ENCODE measurements around the gene SLCO3A1. TPM values are rescaled to one million over a fixed set of nuclear protein-coding genes. Genes with fewer than 3 reads are reported as not detected.

SLCO3A1 gene
- total RNA-seq, 1 donor from 2014 or later, result 6.3 TPM

GRCh38 chr15:91895051-91895450 lies 41.5 kb downstream of the SLCO3A1 start:
- no peaks in the 10 kb centered on the region for H3K27me3 Mint-ChIP-seq (ENCODE audit: low read depth)
- H3K27ac Mint-ChIP-seq (ENCODE audit: unreplicated experiment), result no peak overlapping the region

DNA sequence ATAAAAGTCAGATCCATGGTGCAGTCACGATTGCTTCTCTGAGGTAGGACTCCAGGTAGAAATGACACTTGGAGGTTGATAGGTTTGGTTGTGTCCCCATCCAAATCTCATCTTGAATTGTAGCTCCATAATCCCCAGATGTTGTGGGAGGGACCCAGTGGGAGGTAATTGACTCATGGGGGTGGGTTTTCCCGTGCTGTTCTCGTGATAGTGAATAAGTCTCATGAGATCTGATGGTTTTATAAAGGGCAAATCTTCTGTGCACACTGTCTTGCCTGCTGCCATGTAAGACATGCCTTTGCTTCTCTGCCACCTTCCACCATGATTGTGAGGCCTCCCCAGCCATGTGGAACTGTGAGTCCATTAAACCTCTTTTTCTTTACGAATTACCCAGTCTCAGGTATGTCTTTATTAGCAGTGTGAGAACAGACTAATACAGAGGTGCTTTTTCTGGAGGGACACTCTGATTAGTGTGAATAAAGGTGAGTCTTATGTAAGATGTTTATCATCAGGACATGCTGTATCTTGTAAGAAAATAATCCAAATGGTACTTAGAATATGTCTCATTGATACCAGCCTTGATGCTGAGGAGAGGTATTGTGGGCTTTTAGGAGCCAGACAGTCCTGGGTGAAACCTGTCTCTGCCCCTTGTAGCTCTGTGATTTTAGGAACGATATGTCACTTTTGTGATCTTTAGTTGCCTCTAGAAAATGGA lies 43.0 kb downstream of the SLCO3A1 start:
- DNase-seq (ENCODE audit: low read depth, low spot score), result no peak
- Mint-ChIP-seq H3K36me3 (ENCODE audit: low read depth) (no peaks in the 10 kb centered on the region), H3K4me3 (no peak overlapping the region), H3K27ac (ENCODE audit: unreplicated experiment) (no peak overlapping the region), H3K4me1 (peaks cover 4% of the 10 kb centered on the region), H3K9me3 (peaks cover 10% of the 10 kb centered on the region), H3K27me3 (ENCODE audit: low read depth) (no peaks in the 10 kb centered on the region)
- no peak for TF ChIP-seq CTCF (conservative IDR thresholded peaks at IDR 0.05)

More at GRCh38 chr15:91895051-91895450, 41.5 kb downstream of the SLCO3A1 start:
- Mint-ChIP-seq H3K9me3 (peaks cover 5% of the 10 kb centered on the region), H3K36me3 (ENCODE audit: low read depth) (no peaks in the 10 kb centered on the region), H3K4me3 (no peak overlapping the region), H3K4me1 (peaks cover 4% of the 10 kb centered on the region)
- DNase-seq (ENCODE audit: low read depth, low spot score), result no peak
- TF ChIP-seq CTCF (conservative IDR thresholded peaks at IDR 0.05), result no peak

DNA sequence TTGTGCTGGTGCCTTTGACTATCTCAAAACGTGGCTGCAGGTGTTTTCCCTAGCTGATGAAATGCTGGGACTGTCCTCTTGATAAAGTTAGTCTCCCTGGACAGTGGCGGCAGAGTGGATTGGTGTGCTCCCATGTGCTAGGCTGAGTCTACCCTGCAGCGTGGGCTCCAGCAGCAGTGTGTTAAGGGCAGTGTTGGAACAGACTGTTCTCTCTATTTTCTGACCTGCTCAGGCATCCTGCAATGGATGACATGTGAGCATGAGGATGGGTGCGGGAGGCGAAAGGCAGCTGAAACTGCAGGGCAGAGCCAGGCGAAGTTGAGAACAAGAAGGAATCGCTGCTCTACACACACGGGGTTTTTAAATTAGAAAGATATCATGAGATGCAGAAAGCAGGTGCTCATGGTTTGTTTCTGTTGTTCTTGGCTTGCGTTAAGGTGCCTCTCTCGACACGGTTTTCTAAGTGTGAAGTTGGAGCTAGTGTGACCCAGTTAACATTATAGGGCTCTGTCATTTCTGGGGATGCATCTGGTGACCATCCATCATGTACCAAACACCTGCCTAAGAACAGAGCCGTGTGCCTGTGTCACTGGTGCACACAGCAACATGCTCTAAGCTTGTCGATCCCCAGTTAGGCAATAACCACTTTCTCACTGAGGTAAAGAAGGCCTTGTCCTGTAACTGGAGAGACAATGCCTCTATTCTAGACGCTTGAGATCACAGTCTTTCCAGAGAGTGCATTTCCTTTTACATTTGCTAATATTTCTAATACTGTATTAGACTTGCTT lies 44.3 kb downstream of the SLCO3A1 start:
- Mint-ChIP-seq H3K4me1 (peaks cover 4% of the 10 kb centered on the region), H3K27me3 (ENCODE audit: low read depth) (no peaks in the 10 kb centered on the region), H3K27ac (ENCODE audit: unreplicated experiment) (no peak overlapping the region), H3K9me3 (peaks cover 14% of the 10 kb centered on the region), H3K36me3 (ENCODE audit: low read depth) (no peaks in the 10 kb centered on the region), H3K4me3 (no peak overlapping the region)
- no peak for DNase-seq (ENCODE audit: low read depth, low spot score)
- no peak for TF ChIP-seq CTCF (conservative IDR thresholded peaks at IDR 0.05)

DNA sequence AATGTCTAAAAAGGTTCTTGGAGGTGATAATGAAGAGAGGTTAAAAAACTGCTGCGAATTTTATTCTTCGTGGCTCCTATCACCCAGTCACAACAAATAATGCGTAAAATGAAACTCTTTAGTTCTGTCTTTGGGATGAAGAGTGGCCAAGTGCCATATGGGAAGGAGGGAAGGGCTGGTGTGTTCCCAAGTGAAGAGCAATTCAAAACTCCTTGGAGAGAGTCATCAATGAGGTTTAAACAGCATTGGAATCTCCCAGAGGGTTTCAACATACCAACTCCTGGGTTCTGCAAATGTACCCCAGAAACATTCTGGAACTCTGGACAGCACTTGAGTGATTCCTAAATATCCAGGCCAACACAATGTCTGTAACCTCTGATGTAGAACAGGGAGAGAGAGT lies 45.3 kb downstream of the SLCO3A1 start:
- DNase-seq (ENCODE audit: low read depth, low spot score), result no peak
- H3K27ac Mint-ChIP-seq (ENCODE audit: unreplicated experiment), result no peak overlapping the region
- peaks cover 10% of the 10 kb centered on the region for H3K9me3 Mint-ChIP-seq
- H3K27me3 Mint-ChIP-seq (ENCODE audit: low read depth), result peaks cover 2% of the 10 kb centered on the region
- H3K4me1 Mint-ChIP-seq, result peaks cover 4% of the 10 kb centered on the region
- no peak for TF ChIP-seq CTCF (conservative IDR thresholded peaks at IDR 0.05)
- H3K36me3 Mint-ChIP-seq (ENCODE audit: low read depth), result no peaks in the 10 kb centered on the region
- H3K4me3 Mint-ChIP-seq, result no peak overlapping the region

DNA sequence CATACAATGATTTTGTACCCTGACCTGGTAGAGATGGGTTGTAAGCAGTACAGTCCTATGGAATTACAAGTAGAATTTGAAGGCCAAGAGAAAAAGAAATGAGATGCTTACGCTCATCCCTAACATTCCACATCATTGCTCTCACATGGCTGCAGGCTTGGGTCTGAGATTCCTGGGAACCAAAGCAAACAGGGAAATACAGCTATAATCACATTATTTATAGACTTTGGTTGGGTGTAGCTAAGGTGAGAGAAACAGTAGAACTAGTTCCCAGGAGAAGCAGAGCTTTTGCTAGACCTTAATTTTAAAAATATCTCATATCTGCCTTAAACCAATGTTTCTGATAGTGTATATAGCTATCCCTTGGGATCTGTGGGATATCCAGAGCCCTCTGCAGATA lies 51.4 kb downstream of the SLCO3A1 start:
- H3K27ac Mint-ChIP-seq (ENCODE audit: unreplicated experiment), result no peak overlapping the region
- peaks cover 9% of the 10 kb centered on the region for H3K9me3 Mint-ChIP-seq
- DNase-seq (ENCODE audit: low read depth, low spot score), result no peak
- H3K36me3 Mint-ChIP-seq (ENCODE audit: low read depth), result no peaks in the 10 kb centered on the region
- H3K4me3 Mint-ChIP-seq, result no peak overlapping the region
- TF ChIP-seq CTCF (conservative IDR thresholded peaks at IDR 0.05), result no peak
- H3K27me3 Mint-ChIP-seq (ENCODE audit: low read depth), result peaks cover 2% of the 10 kb centered on the region
- no peaks in the 10 kb centered on the region for H3K4me1 Mint-ChIP-seq
